A549 (cell line): Measurements from ENCODE around the gene KBTBD13. TPM values are rescaled to one million over a fixed set of nuclear protein-coding genes. Genes with fewer than 3 reads are reported as not detected.

ENCODE experiments used
- ATAC-seq, 2 experiments: fragments of 200-7000 bp in 1 of 2; fragments of >200 bp in 1 of 2; cut with Nextera tagmentation in 1 of 2; cut with Tn5 transposase in 1 of 2; 3 replicates each; pipeline versions ENCODE4 v1.8.0 to v1.9.1; 2018 to 2020; ENCODE audit warnings: mild to moderate bottlenecking in 1 of 2, moderate library complexity in 1 of 2
- CTCF ChIA-PET: fragments of 300-600 bp; sonication (Branson Sonifier 250); formaldehyde crosslinking; extraction: SDS; loops from one replicate; lab custom pipeline; 2021; ENCODE audit warnings: antibody characterized with exemption, inconsistent platforms; lab: Yijun Ruan, JAX
- POLR2A ChIA-PET: fragments of 350-600 bp; formaldehyde crosslinking; extraction: SDS; loops from one replicate; lab custom pipeline; 2021; ENCODE audit warnings: antibody characterized with exemption, inconsistent platforms; lab: Yijun Ruan, JAX
- DNase-seq, 2 experiments: peaks; one replicate each; pipeline versions ENCODE4 v3.0.0 to v3.0.0-alpha.2; 2011 to 2016; ENCODE audit warnings: low read depth in 1 of 2, low spot score in 1 of 2
- FAIRE-seq: peaks from 2 replicates; lab custom pipeline; 2011; peaks lifted over from hg19 to GRCh38; lab: Jason Lieb, UNC
- H3K27ac ChIP-seq, 2 experiments: fragments of >200 bp; sonication (Bioruptor Twin); formaldehyde crosslinking; 3 replicates each; pipeline ENCODE4 v1.5.1; 2016 to 2017
- H3K4me1 ChIP-seq: fragments of >200 bp; sonication (Bioruptor Twin); formaldehyde crosslinking; 3 replicates; pipeline ENCODE4 v1.6.1; 2016
- H3K4me2 ChIP-seq: fragments of >200 bp; sonication (Bioruptor Twin); formaldehyde crosslinking; 3 replicates; pipeline ENCODE4 v1.6.1; 2016
- H3K4me3 ChIP-seq: fragments of >200 bp; sonication (Bioruptor Twin); formaldehyde crosslinking; 3 replicates; pipeline ENCODE4 v1.5.1; 2016
- H3K9me3 ChIP-seq: fragments of >200 bp; sonication (Bioruptor Twin); formaldehyde crosslinking; 3 replicates; pipeline ENCODE4 v1.6.1; 2016
- BHLHE40 ChIP-seq: IDR thresholded peaks from 2 replicates; pipeline ENCODE4 v1.6.1; 2012; ENCODE audit warnings: low read depth, low read length, inconsistent platforms
- CBX2 ChIP-seq: fragments of 200-600 bp; sonication (generic); IDR thresholded peaks from 2 replicates; pipeline ENCODE4 v1.6.1; 2016; ENCODE audit warnings: low read depth, mild to moderate bottlenecking, borderline replicate concordance
- CBX8 ChIP-seq: fragments of 200-600 bp; sonication (generic); IDR thresholded peaks from 2 replicates; pipeline ENCODE4 v1.6.1; 2016
- CEBPB ChIP-seq, 2 experiments: fragments of >200 bp in 1 of 2; sonication (Bioruptor Twin) in 1 of 2; formaldehyde crosslinking in 1 of 2; IDR thresholded peaks; 2 replicates each; pipeline ENCODE4 v1.6.1; 2012 to 2016
- EHF ChIP-seq: fragments of 250-450 bp; sonication (Bioruptor Pico); IDR thresholded peaks from 2 replicates; pipeline ENCODE4 v1.5.0; 2020; ENCODE audit warnings: mild to moderate bottlenecking
- FOSL2 ChIP-seq, 2 experiments: fragments of 450-650 bp in 1 of 2; fragments of >200 bp in 1 of 2; sonication (Bioruptor Twin) in 1 of 2; formaldehyde crosslinking; IDR thresholded peaks; 2 replicates each; pipeline versions ENCODE4 v1.5.0 to v1.6.1; 2016 to 2020; ENCODE audit warnings: mild to moderate bottlenecking in 1 of 2, moderate library complexity in 1 of 2
- FOXS1 ChIP-seq: fragments of 250-450 bp; sonication (Bioruptor Pico); IDR thresholded peaks from 2 replicates; pipeline ENCODE4 v1.5.0; 2020; ENCODE audit warnings: mild to moderate bottlenecking, moderate library complexity
- HDAC2 ChIP-seq: fragments of 200-600 bp; sonication (generic); IDR thresholded peaks from 2 replicates; pipeline ENCODE4 v1.6.1; 2016
- HEYL ChIP-seq: fragments of 250-450 bp; sonication (Bioruptor Pico); IDR thresholded peaks from 2 replicates; pipeline ENCODE4 v1.8.0; 2021; ENCODE audit warnings: mild to moderate bottlenecking, moderate library complexity
- HMGXB4 ChIP-seq: fragments of 250-450 bp; sonication (Bioruptor Pico); IDR thresholded peaks from 2 replicates; pipeline ENCODE4 v1.5.0; 2021; ENCODE audit warnings: mild to moderate bottlenecking, moderate library complexity, borderline replicate concordance
- HOXB13 ChIP-seq: fragments of 250-450 bp; sonication (Bioruptor Pico); IDR thresholded peaks from 2 replicates; pipeline ENCODE4 v1.5.0; 2020; ENCODE audit warnings: low read depth, mild to moderate bottlenecking, moderate library complexity
- KDM1A ChIP-seq: fragments of 200-600 bp; sonication (generic); IDR thresholded peaks from 2 replicates; pipeline ENCODE4 v1.6.1; 2016; ENCODE audit warnings: low read depth, mild to moderate bottlenecking
- NPAS2 ChIP-seq: fragments of 250-450 bp; sonication (Bioruptor Pico); IDR thresholded peaks from 2 replicates; pipeline ENCODE4 v1.8.0; 2022; ENCODE audit warnings: mild to moderate bottlenecking, moderate library complexity, borderline replicate concordance
- RAD21 ChIP-seq, 2 experiments: fragments of >200 bp in 1 of 2; sonication (Bioruptor Twin) in 1 of 2; formaldehyde crosslinking in 1 of 2; IDR thresholded peaks in 1 of 2; conservative IDR thresholded peaks in 1 of 2; 2 replicates in 1 of 2; 3 replicates in 1 of 2; pipeline ENCODE4 v1.6.1; 2012 to 2018; ENCODE audit warnings: inconsistent platforms in 1 of 2
- RFX5 ChIP-seq: fragments of 450-650 bp; IDR thresholded peaks from 2 replicates; pipeline ENCODE4 v1.7.1; 2014; ENCODE audit warnings: antibody characterized with exemption, mild to moderate bottlenecking, moderate library complexity
- RNF2 ChIP-seq: fragments of 200-600 bp; sonication (generic); IDR thresholded peaks from 2 replicates; pipeline ENCODE4 v1.6.1; 2016; ENCODE audit warnings: low read depth, mild to moderate bottlenecking, antibody characterized with exemption, moderate library complexity, borderline replicate concordance
- SREBF2 ChIP-seq: fragments of 450-650 bp; IDR thresholded peaks from 2 replicates; pipeline ENCODE4 v1.6.1; 2014; ENCODE audit warnings: mild to moderate bottlenecking, moderate library complexity
- TFCP2L1 ChIP-seq: fragments of 250-450 bp; sonication (Bioruptor Pico); IDR thresholded peaks from 2 replicates; pipeline ENCODE4 v1.5.0; 2021; ENCODE audit warnings: mild to moderate bottlenecking
- TP53 ChIP-seq: fragments of 250-450 bp; sonication (Bioruptor Pico); IDR thresholded peaks from 2 replicates; pipeline ENCODE4 v1.5.0; 2021; ENCODE audit warnings: mild to moderate bottlenecking, moderate library complexity
- USF2 ChIP-seq: fragments of 450-650 bp; IDR thresholded peaks from 2 replicates; pipeline ENCODE4 v1.6.1; 2014; ENCODE audit warnings: antibody characterized with exemption
- ZNF302 ChIP-seq: fragments of 250-450 bp; sonication (Bioruptor Pico); IDR thresholded peaks from 2 replicates; pipeline ENCODE4 v1.9.0; 2021; ENCODE audit warnings: inconsistent platforms, mild to moderate bottlenecking, moderate library complexity
- WGBS: methylation state at CpG from one replicate; pipeline ENCODE4 v1.1.6; 2017; ENCODE audit errors: missing lambda C conversion rate; 5-methylcytosine and 5-hydroxymethylcytosine counted together
- polyA plus RNA-seq, 4 experiments: library from polyadenylated mRNA; depleted of rRNA in 3 of 4; stranded (reverse); fragments of >200 nt; fragmentation: RNase III in 1 of 4; extraction: RNeasy Plus Mini Kit Qiagen cat#74134 plus additional on column Dnase treatment in 1 of 4; gene quantifications; 2 replicates in 3 of 4; 3 replicates in 1 of 4; pipeline ENCODE4 v1.2.3, GENCODE V29; 2011 to 2017
- TF ChIP-seq, protein P1 (sequence below): fragments of >200 bp; sonication (Bioruptor Twin); formaldehyde crosslinking; IDR thresholded peaks from 3 replicates; pipeline ENCODE4 v1.6.1; 2016
- TF ChIP-seq, protein P2 (sequence below): fragments of >200 bp; sonication (Bioruptor Twin); formaldehyde crosslinking; IDR thresholded peaks from 2 replicates; pipeline ENCODE4 v1.6.1; 2016

The KBTBD13 gene
- polyA plus RNA-seq, 2 of the 4 experiments (the other 2 are of a cell fraction), result not detected

DNA sequence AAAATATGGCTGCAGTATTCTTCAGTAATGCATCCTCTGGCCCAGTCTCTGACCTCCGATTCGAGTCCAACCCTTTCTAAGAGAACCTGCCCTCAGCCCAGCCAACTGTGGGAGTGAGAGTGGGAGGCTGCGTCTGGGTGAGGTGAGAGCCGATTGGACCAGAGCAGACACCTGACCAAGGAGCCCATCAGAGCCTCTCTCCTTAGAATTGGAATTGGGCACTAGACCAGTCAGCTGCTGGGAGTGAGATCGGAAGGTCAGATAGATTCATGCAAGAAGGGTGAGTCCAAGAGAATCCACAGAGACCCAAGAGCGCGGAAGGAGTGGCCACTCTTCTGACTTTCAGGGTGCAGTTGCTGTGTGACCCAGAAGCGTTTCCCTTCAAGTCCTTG lies 19.0 kb upstream of the KBTBD13 start:
- Histone ChIP-seq H3K27ac (peak overlapping the region; percentile 56 to 75; a peak in 5 of 6 replicates), H3K4me1 (peaks cover 40% of the 10 kb centered on the region), H3K4me2 (peak overlapping the region; percentile 48), H3K4me3 (no peak overlapping the region), H3K9me3 (no peaks in the 10 kb centered on the region)
- ChIA-PET CTCF (interaction anchor here (1.2 to 33.7 kb wide), 4 partner anchors 3 to 214 kb away, joined by 6 to 1280 read pairs (median 663); partner anchors contain the start of genes KBTBD13, RASL12 and SLC51B), POLR2A (no interaction called here)
- WGBS, result 80% methylated on average over 8 of the region's 8 CpGs
- DNase-seq (peak in 1 of 2 experiments; percentile 66), FAIRE-seq (no peak), ATAC-seq (peak in 1 of 2 experiments; percentile 47; a peak in 4 of 6 replicates)
- TF ChIP-seq FOXS1 (CRISPR knock-in tag) (no peak), USF2 (peak; percentile 63), EHF (CRISPR knock-in tag) (no peak), TFCP2L1 (CRISPR knock-in tag) (no peak)
- TF ChIP-seq, protein P1, sequence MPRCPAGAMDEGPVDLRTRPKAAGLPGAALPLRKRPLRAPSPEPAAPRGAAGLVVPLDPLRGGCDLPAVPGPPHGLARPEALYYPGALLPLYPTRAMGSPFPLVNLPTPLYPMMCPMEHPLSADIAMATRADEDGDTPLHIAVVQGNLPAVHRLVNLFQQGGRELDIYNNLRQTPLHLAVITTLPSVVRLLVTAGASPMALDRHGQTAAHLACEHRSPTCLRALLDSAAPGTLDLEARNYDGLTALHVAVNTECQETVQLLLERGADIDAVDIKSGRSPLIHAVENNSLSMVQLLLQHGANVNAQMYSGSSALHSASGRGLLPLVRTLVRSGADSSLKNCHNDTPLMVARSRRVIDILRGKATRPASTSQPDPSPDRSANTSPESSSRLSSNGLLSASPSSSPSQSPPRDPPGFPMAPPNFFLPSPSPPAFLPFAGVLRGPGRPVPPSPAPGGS, result no peak

GRCh38 chr15:65058394-65059368 lies 17.9 kb upstream of the KBTBD13 start:
- Histone ChIP-seq H3K4me3 (no peak overlapping the region), H3K4me2 (no peak overlapping the region), H3K9me3 (no peaks in the 10 kb centered on the region), H3K4me1 (peaks cover 40% of the 10 kb centered on the region), H3K27ac (peak overlapping the region in 1 of 2 experiments; percentile 75; a peak in 3 of 6 replicates)
- CTCF ChIA-PET, result interaction anchor here (1.2 to 33.7 kb wide), 5 partner anchors 4 to 213 kb away, joined by 3 to 1280 read pairs (median 46); partner anchors contain the start of genes KBTBD13, RASL12 and SLC51B
- no peak for TF ChIP-seq CEBPB (IDR thresholded peaks at IDR 0.05)
- no peak for TF ChIP-seq EHF (CRISPR knock-in tag)
- TF ChIP-seq CBX8, result no peak
- no peak for TF ChIP-seq HMGXB4 (CRISPR knock-in tag)
- no peak for TF ChIP-seq HOXB13
- no peak for TF ChIP-seq RAD21 (conservative IDR thresholded peaks at IDR 0.05 in 1 of 2, IDR thresholded peaks at IDR 0.05 in 1 of 2)
- TF ChIP-seq HEYL (CRISPR knock-in tag), result no peak
- TF ChIP-seq FOSL2 (IDR thresholded peaks at IDR 0.05), result no peak
- no peak for TF ChIP-seq FOSL2 (CRISPR knock-in tag; IDR thresholded peaks at IDR 0.05)
- no peak for TF ChIP-seq CBX2
- no peak for TF ChIP-seq KDM1A
- TF ChIP-seq BHLHE40, result no peak
- TF ChIP-seq HDAC2, result no peak
- no peak for TF ChIP-seq SREBF2
- TF ChIP-seq, protein P2, sequence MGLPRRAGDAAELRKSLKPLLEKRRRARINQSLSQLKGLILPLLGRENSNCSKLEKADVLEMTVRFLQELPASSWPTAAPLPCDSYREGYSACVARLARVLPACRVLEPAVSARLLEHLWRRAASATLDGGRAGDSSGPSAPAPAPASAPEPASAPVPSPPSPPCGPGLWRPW, result no peak
- no peak for TF ChIP-seq TP53
- no peak for TF ChIP-seq ZNF302
- no peak for TF ChIP-seq RFX5
- TF ChIP-seq RNF2, result no peak
- no peak for TF ChIP-seq NPAS2
- no peak for TF ChIP-seq FOXS1 (CRISPR knock-in tag)
- FAIRE-seq, result no peak
- no peak for DNase-seq
- POLR2A ChIA-PET, result interaction anchor here (0.5 kb wide), 1 partner anchor 480 kb away, joined by 7 read pairs; no protein-coding TSS in a partner anchor
- 93% methylated on average over 15 of the region's 16 CpGs for WGBS
- no peak for ATAC-seq
